ENCODE measurements around the gene BMP8A. TPM values are rescaled to one million over a fixed set of nuclear protein-coding genes. Genes with fewer than 3 reads are reported as not detected.
A peak's percentile ranks its signal among the peaks of the same experiment; 100 is the strongest.

Gene BMP8A
- total RNA-seq, 2 experiments from 2014 or later = not detected

GRCh38 chr1:39545531-39545930 is 54.1 kb downstream of the BMP8A start:
- no peak overlapping the region for H3K27ac Mint-ChIP-seq
- CTCF ChIA-PET = no interaction called here

GRCh38 chr1:39554277-39554676 is 62.8 kb downstream of the BMP8A start:
- Mint-ChIP-seq H3K4me1 (ENCODE audit: low read depth) (peaks cover 5% of the 10 kb centered on the region), H3K27ac (no peak overlapping the region), H3K4me3 (no peak overlapping the region), H3K36me3 (ENCODE audit: low read depth) (peaks cover 16% of the 10 kb centered on the region), H3K27me3 (ENCODE audit: low read depth) (no peaks in the 10 kb centered on the region), H3K9me3 (no peaks in the 10 kb centered on the region)
- intact Hi-C loops (cut with micrococcal nuclease) = no loop called here
- no peak for DNase-seq
- CTCF ChIA-PET = interaction anchor here (1.9 kb wide), 1 partner anchor 456 kb away, joined by 5 read pairs; no protein-coding TSS in a partner anchor

More at GRCh38 chr1:39545531-39545930, 54.1 kb downstream of the BMP8A start:
- DNase-seq = no peak
- Mint-ChIP-seq H3K4me3 (no peak overlapping the region), H3K9me3 (no peaks in the 10 kb centered on the region), H3K4me1 (ENCODE audit: low read depth) (no peaks in the 10 kb centered on the region), H3K36me3 (ENCODE audit: low read depth) (peaks cover 6% of the 10 kb centered on the region), H3K27me3 (ENCODE audit: low read depth) (no peaks in the 10 kb centered on the region)
- intact Hi-C loops (cut with micrococcal nuclease) = no loop called here

GRCh38 chr1:39561279-39561678 is 69.8 kb downstream of the BMP8A start:
- H3K27ac Mint-ChIP-seq = no peak overlapping the region
- no peak overlapping the region for H3K4me3 Mint-ChIP-seq
- peaks cover 5% of the 10 kb centered on the region for H3K4me1 Mint-ChIP-seq (ENCODE audit: low read depth)
- H3K9me3 Mint-ChIP-seq = no peaks in the 10 kb centered on the region
- no peaks in the 10 kb centered on the region for H3K27me3 Mint-ChIP-seq (ENCODE audit: low read depth)
- DNase-seq = no peak
- peaks cover 64% of the 10 kb centered on the region for H3K36me3 Mint-ChIP-seq (ENCODE audit: low read depth)
- CTCF ChIA-PET = no interaction called here
- intact Hi-C loops (cut with micrococcal nuclease) = no loop called here

GRCh38 chr1:39562886-39563285 is 71.5 kb downstream of the BMP8A start:
- Mint-ChIP-seq H3K4me3 (no peak overlapping the region), H3K36me3 (ENCODE audit: low read depth) (peaks cover 73% of the 10 kb centered on the region), H3K9me3 (no peaks in the 10 kb centered on the region), H3K27ac (no peak overlapping the region), H3K27me3 (ENCODE audit: low read depth) (no peaks in the 10 kb centered on the region), H3K4me1 (ENCODE audit: low read depth) (peaks cover 8% of the 10 kb centered on the region)
- intact Hi-C loops (cut with micrococcal nuclease) = no loop called here
- DNase-seq = no peak
- CTCF ChIA-PET = interaction anchor here (1.1 kb wide), 1 partner anchor 96 kb away, joined by 3 read pairs; no protein-coding TSS in a partner anchor

- Mint-ChIP-seq H3K27me3 (ENCODE audit: low read depth) (no peaks in the 10 kb centered on the region), H3K36me3 (ENCODE audit: low read depth) (peaks cover 75% of the 10 kb centered on the region), H3K27ac (no peak overlapping the region), H3K9me3 (no peaks in the 10 kb centered on the region), H3K4me1 (ENCODE audit: low read depth) (peaks cover 6% of the 10 kb centered on the region), H3K4me3 (no peak overlapping the region)
- intact Hi-C loops (cut with micrococcal nuclease) = no loop called here
- no peak for DNase-seq
- CTCF ChIA-PET = no interaction called here
Measured at GRCh38 chr1:39563669-39564068, 72.2 kb downstream of the BMP8A start.

- H3K27ac Mint-ChIP-seq = no peak overlapping the region
- CTCF ChIA-PET = interaction anchor here (0.6 kb wide), 1 partner anchor 144 kb away, joined by 4 read pairs; no protein-coding TSS in a partner anchor
- no peak for DNase-seq
- peaks cover 6% of the 10 kb centered on the region for H3K4me1 Mint-ChIP-seq (ENCODE audit: low read depth)
- no peaks in the 10 kb centered on the region for H3K27me3 Mint-ChIP-seq (ENCODE audit: low read depth)
- H3K36me3 Mint-ChIP-seq (ENCODE audit: low read depth) = peaks cover 75% of the 10 kb centered on the region
- no peaks in the 10 kb centered on the region for H3K9me3 Mint-ChIP-seq
- no peak overlapping the region for H3K4me3 Mint-ChIP-seq
- intact Hi-C loops (cut with micrococcal nuclease) = no loop called here
Measured at GRCh38 chr1:39564340-39564739, 72.9 kb downstream of the BMP8A start.

GRCh38 chr1:39564941-39565340 is 73.5 kb downstream of the BMP8A start:
- H3K9me3 Mint-ChIP-seq = no peaks in the 10 kb centered on the region
- no peak overlapping the region for H3K4me3 Mint-ChIP-seq
- CTCF ChIA-PET = interaction anchor here (0.6 to 1.6 kb wide), 3 partner anchors 12 to 145 kb away, joined by 3 to 4 read pairs (median 4); no protein-coding TSS in a partner anchor
- no peaks in the 10 kb centered on the region for H3K27me3 Mint-ChIP-seq (ENCODE audit: low read depth)
- peaks cover 10% of the 10 kb centered on the region for H3K4me1 Mint-ChIP-seq (ENCODE audit: low read depth)
- intact Hi-C loops (cut with micrococcal nuclease) = no loop called here
- H3K36me3 Mint-ChIP-seq (ENCODE audit: low read depth) = peaks cover 75% of the 10 kb centered on the region
- DNase-seq = no peak
- no peak overlapping the region for H3K27ac Mint-ChIP-seq

- DNase-seq = no peak
- H3K9me3 Mint-ChIP-seq = no peaks in the 10 kb centered on the region
- CTCF ChIA-PET = interaction anchor here (1.5 to 1.6 kb wide), 2 partner anchors 11 to 28 kb away, joined by 3 to 4 read pairs; no protein-coding TSS in a partner anchor
- H3K4me3 Mint-ChIP-seq = no peak overlapping the region
- no peaks in the 10 kb centered on the region for H3K27me3 Mint-ChIP-seq (ENCODE audit: low read depth)
- H3K4me1 Mint-ChIP-seq (ENCODE audit: low read depth) = peaks cover 17% of the 10 kb centered on the region
- H3K36me3 Mint-ChIP-seq (ENCODE audit: low read depth) = peaks cover 71% of the 10 kb centered on the region
- H3K27ac Mint-ChIP-seq = peak overlapping the region; percentile 30
- intact Hi-C loops (cut with micrococcal nuclease) = no loop called here
Measured at GRCh38 chr1:39566441-39567137, 75.2 kb downstream of the BMP8A start.

- intact Hi-C loops (cut with micrococcal nuclease) = no loop called here
- CTCF ChIA-PET = no interaction called here
- H3K4me1 Mint-ChIP-seq (ENCODE audit: low read depth) = peaks cover 25% of the 10 kb centered on the region
- peaks cover 70% of the 10 kb centered on the region for H3K36me3 Mint-ChIP-seq (ENCODE audit: low read depth)
- H3K9me3 Mint-ChIP-seq = no peaks in the 10 kb centered on the region
- peak overlapping the region; percentile 46 for H3K27ac Mint-ChIP-seq
- no peaks in the 10 kb centered on the region for H3K27me3 Mint-ChIP-seq (ENCODE audit: low read depth)
- no peak for DNase-seq
- H3K4me3 Mint-ChIP-seq = no peak overlapping the region
Measured at GRCh38 chr1:39567302-39567701, 75.9 kb downstream of the BMP8A start.

GRCh38 chr1:39568208-39568607 is 76.8 kb downstream of the BMP8A start:
- CTCF ChIA-PET = interaction anchor here (0.7 kb wide), 1 partner anchor 474 kb away, joined by 3 read pairs; no protein-coding TSS in a partner anchor
- intact Hi-C loops (cut with micrococcal nuclease) = no loop called here
- no peak overlapping the region for H3K4me3 Mint-ChIP-seq
- peaks cover 69% of the 10 kb centered on the region for H3K36me3 Mint-ChIP-seq (ENCODE audit: low read depth)
- H3K9me3 Mint-ChIP-seq = no peaks in the 10 kb centered on the region
- no peak for DNase-seq
- H3K27me3 Mint-ChIP-seq (ENCODE audit: low read depth) = no peaks in the 10 kb centered on the region
- peaks cover 32% of the 10 kb centered on the region for H3K4me1 Mint-ChIP-seq (ENCODE audit: low read depth)
- H3K27ac Mint-ChIP-seq = no peak overlapping the region

- no peak for DNase-seq
- H3K9me3 Mint-ChIP-seq = no peaks in the 10 kb centered on the region
- no peak overlapping the region for H3K27ac Mint-ChIP-seq
- H3K4me3 Mint-ChIP-seq = no peak overlapping the region
- H3K4me1 Mint-ChIP-seq (ENCODE audit: low read depth) = peaks cover 40% of the 10 kb centered on the region
- intact Hi-C loops (cut with micrococcal nuclease) = no loop called here
- H3K36me3 Mint-ChIP-seq (ENCODE audit: low read depth) = peaks cover 71% of the 10 kb centered on the region
- H3K27me3 Mint-ChIP-seq (ENCODE audit: low read depth) = no peaks in the 10 kb centered on the region
- CTCF ChIA-PET = interaction anchor here (1.1 kb wide), 1 partner anchor 30 kb away, joined by 3 read pairs; no protein-coding TSS in a partner anchor
Measured at GRCh38 chr1:39569034-39569433, 77.6 kb downstream of the BMP8A start.

GRCh38 chr1:39570477-39571177 is 79.2 kb downstream of the BMP8A start:
- intact Hi-C loops (cut with micrococcal nuclease) = loop anchor here (10.0 kb wide), 1 partner anchor 716 kb away; the partner anchor contains the start of gene RRAGC
- DNase-seq = no peak
- Mint-ChIP-seq H3K27ac (peak overlapping the region; percentile 56), H3K4me3 (no peak overlapping the region), H3K9me3 (no peaks in the 10 kb centered on the region), H3K36me3 (ENCODE audit: low read depth) (peaks cover 77% of the 10 kb centered on the region), H3K4me1 (ENCODE audit: low read depth) (peaks cover 52% of the 10 kb centered on the region), H3K27me3 (ENCODE audit: low read depth) (no peaks in the 10 kb centered on the region)
- CTCF ChIA-PET = no interaction called here

All from activated naive CD4-positive, alpha-beta T cell treated with anti-CD3 and anti-CD28 coated beads for 36 hours (primary cell).